ENCODE measurements around the gene HOXB8.

- TF ChIP-seq POLR2A (IDR thresholded peaks at IDR 0.05; ENCODE audit: low read depth, low read length) (no peak), POLR2AphosphoS5 (IDR thresholded peaks at IDR 0.05; ENCODE audit: low read depth, low read length) (no peak), SPI1 (IDR thresholded peaks at IDR 0.05; ENCODE audit: low read depth, low read length) (no peak)
Measured at GRCh38 chr17:48588528-48588927, 26.6 kb downstream of the HOXB8 start.
